Measurements from ENCODE around the gene GRIK3.
"Not testable (repeated sequence)": the region's sequence is repeated elsewhere in the genome, so short reads cannot be mapped to it uniquely, and the experiment has no call there.

Gene GRIK3

DNA sequence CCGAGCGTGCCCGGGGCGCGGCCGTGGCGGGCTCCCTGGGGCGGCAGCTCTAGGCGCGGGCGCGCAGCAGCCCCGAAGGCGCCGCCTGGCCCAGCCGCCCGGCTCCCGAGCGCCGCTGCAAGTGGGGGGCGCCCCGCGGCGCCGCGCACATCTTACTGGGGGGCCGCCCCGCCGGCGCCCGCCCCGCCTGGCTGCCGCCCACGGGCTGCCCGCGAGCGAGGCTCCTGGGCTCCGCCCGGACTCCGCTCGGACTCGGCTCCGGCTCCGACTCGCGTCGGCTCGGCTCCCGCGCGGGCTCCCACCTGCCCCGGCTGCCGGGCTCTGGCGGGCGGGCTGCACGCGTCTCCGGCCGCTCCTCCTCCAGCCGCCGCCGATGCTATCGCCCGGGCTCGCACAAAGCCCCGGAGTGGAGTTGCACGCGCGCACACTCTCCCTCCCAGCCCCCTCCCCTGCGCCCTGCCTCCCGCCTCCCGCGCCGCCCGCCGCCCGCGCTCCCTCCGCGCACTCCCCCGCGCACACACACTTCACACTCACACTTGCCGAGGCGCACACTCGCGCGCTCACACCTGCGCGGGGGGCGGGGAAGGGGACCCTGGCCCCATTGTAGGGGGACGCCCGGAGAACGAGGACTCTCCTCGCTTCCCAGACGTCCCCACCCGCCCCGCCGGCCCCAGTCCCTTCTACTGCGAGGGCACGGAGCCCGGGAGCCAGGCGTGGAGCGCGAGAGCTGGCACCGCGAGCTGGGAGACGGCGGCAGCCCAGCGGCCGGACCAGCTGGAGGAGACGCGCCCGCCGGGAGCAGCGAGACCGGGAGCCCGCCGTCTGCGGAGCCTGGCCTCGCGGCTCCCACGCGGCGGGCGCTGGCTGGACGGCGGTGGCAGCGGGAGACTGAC lies at the start of gene GRIK3:
Gene GRIK3, minus strand, starts transcription at position 395 of the 893 bp plus-strand sequence. CDS start 407 bp downstream, outside the sequence.
- no peak for DNase-seq

DNA sequence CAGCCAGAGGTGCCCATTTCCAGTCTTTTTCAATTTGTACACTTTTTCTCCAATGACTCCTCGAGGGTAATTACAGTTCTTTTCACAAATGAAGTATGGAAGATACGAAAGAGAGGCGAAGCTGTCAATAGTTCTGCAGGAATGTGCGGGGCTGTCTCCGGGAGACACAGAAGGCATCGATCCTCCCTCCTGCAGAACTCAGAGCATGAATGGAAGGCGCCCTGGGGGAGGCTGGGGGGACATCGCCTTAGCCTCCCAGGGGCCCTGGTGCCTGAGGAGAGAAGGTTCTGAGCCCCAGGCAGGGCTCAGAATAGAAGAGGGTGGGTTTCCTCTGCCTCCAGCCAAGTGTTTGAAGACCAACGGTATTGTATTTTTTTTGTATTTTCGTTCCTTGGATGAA lies 49.7 kb upstream of the GRIK3 start:
- DNase-seq, result no peak

GRCh38 chr1:37083603-37084002 lies 49.3 kb upstream of the GRIK3 start:
- no peak for DNase-seq

GRCh38 chr1:37080296-37080986 lies 46.1 kb upstream of the GRIK3 start:
- not testable (repeated sequence) for DNase-seq

DNA sequence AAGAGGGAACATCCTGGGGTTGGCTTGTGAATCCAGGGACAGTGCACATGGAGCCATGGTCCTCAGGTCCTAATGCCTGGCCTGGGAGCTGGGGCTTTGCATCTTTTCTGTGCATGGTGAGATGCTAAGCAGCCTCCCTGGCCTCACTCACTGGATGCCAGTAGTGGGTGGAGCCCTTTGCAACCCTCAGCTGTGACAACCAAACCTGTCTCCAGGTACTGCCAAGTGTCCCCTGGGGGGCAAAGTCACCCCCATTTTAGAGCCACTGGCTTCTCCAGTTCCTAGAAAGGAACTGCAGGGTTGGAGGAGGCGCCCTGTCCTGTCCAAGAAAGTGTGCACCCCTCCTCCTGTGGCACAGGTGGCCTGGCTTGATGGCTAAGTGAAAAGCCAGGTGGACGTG lies 44.6 kb upstream of the GRIK3 start:
- no peak for DNase-seq

DNA sequence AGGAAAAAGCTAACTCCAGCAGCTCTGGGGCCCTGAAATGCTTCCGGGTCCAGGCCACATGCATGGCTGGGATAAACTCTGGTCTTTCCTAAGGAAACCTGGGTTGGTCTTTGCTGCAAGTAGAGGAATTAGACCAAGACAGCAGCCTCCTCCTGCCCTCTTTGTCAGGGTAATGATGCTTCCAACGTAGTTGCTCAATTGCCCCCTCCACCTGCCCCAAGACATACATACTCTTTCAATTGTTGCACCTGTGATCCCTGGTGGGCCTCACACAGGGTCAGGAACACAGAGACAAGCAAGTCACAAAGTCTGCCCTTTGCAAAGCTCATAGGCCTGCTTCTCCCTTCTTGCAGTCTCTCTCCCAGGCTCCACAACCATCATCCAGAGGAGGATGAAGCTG lies 41.9 kb upstream of the GRIK3 start:
- DNase-seq, result no peak

DNA sequence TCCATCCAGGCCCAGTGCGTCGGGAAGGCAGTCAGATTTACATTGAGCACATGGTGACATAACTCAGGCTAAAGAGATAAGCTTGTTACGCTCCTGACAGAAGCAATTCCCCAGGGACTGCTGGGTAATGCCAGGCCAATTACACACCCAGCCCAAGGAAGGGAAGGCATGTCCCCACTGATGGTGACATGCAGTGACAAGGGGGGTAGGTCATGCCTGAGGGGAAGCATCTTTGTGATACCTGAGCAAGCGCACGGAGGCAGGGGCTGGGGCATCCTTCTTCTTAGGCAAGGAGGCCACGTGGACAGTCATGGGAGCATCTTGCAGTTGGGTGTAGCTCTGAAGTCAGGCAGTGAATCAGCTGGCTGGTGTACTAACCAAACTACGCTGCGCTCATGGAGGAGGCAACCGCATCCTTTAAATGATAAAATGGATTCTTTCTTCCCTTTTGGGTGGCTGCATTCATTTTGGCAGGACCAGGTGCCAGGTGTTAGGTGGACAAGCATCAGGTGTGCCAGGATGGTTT lies 39.6 kb upstream of the GRIK3 start:
- DNase-seq, result no peak

- DNase-seq, result no peak
Observed at GRCh38 chr1:37073152-37073853, 39.0 kb upstream of the GRIK3 start.

DNA sequence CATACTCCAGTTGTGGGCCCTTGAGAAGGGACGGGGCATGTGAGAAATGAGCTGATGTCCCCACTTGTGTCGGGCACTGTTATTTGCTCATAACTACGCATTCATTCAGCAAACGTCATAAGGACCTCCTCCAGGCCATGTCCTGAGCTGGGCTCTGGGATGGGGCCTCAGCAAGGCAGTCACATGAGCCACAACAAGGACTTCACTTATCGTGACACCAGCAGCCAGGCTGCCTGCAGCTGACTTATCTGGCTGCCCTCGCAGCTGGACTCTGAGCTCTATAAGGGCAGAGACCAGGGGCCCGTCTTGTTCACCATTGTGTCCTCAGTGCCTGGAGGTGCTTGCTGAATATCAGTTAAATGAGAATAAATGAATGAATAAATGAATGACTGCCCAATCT lies 37.5 kb upstream of the GRIK3 start:
- DNase-seq, result no peak

GRCh38 chr1:37070126-37070525 lies 35.8 kb upstream of the GRIK3 start:
- DNase-seq, result no peak

DNA sequence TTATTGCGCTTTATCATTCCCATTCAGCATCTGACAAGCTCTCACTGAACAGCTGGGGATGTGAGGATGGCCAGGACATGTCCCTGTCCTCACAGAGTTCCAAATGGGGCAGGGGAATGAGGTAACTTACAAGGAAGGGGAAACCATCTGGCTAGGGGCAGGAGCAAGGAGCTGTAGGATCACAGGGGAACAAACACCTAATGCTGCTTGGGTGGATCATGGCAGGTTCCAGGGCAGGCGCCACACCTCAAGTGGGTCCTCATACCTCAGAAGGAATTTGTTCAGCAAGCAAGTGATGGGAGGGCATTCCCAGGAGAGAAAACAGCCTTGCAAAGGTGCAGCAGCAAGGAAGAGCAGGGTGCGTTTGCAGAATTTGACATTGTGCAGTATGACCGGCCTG lies 35.1 kb upstream of the GRIK3 start:
- DNase-seq, result no peak

DNA sequence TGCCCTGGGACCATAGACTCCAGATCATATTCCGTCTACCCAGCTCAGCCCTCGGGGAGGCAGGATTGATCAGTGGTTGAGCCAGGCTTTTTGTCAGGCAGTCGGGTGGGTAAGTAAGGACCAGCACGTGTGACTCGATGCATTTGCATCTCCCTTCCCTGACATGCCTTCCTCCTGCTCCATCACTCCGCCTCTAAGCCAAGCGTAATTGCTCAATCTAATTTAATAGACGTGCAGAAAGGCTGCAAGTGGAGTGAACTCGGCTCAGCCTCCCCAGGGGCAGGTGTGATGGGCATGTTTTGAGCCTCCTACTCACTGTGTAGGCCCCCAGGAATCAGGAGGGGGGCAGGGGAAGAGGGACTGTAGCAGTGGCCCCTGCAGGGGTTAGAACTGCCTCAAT lies 34.6 kb upstream of the GRIK3 start:
- DNase-seq, result no peak

- DNase-seq, result no peak
Observed at GRCh38 chr1:37068260-37068659, 33.9 kb upstream of the GRIK3 start.

GRCh38 chr1:37064039-37064438 lies 29.7 kb upstream of the GRIK3 start:
- no peak for DNase-seq

DNA sequence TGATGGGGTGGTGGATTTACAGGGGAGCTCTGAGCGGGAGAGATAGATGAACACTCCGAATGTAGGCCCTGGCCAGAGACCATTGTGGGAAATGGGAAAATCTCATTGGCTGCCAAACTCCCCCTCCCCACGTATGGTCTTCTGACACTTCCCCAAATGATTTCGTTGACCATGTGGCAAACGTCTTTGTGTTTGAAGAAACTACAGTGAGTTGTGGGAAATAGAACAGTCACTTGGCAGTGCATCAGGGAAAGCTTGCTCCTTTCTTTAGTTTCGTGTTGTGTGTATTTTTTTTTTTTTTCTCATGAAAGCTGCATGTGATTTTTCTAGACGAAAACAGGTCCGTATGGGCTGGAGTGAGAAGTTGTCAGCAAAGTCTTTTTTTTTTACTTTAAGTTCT lies 25.0 kb upstream of the GRIK3 start:
- DNase-seq, result no peak

GRCh38 chr1:37058424-37058988 lies 24.2 kb upstream of the GRIK3 start:
- DNase-seq, result no peak

GRCh38 chr1:37056325-37056724 lies 22.0 kb upstream of the GRIK3 start:
- DNase-seq, result no peak

- DNase-seq, result no peak
Observed at GRCh38 chr1:37055631-37056030, 21.3 kb upstream of the GRIK3 start.

- DNase-seq, result no peak
Observed at GRCh38 chr1:37053173-37053572, 18.9 kb upstream of the GRIK3 start.

DNA sequence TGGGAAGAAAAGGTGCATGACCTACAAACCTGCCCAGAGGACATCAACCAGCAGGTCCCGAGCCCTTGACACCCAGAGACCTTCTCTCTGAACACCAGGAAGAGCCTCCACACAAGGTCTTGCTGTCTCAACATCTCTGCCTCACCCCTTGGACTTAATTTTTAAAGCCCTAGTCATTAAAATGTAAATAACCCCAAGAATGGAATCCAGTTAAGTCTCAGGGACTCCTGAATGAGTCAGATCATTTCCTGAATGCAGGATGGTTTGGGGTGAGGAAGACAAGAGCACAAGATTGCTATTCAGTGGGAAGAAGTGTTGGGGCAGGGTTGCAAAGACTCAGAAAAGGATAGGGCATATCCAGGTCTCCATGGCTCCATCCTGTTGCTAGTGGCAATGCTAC lies 17.8 kb upstream of the GRIK3 start:
- DNase-seq, result no peak

GRCh38 chr1:37051346-37051745 lies 17.0 kb upstream of the GRIK3 start:
- DNase-seq, result no peak

DNA sequence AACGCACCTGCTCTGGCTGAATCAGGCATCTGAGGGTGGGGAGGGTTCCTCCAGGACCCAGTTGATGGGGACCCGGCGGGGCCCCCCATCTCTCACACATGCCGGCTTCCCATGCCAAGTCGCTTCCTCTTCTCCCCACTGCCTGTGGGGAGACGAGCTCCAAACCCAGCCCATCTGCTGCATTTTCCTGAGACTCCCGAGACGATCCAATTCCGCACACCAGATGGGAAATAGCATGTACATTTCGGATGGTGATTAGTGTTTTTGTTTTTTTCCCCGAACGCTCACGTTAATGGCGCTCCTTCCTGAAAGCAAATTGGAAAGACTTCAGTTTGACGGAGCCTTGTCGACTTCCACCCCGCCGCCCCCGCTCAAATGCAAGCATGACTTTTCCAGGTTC lies 13.2 kb upstream of the GRIK3 start:
- no peak for DNase-seq

GRCh38 chr1:37043101-37043500 lies 8.8 kb upstream of the GRIK3 start:
- no peak for DNase-seq
